Lower leg skin (tissue), 4 donors: ENCODE results near the gene SLC17A9. TPM values are rescaled to one million over a fixed set of nuclear protein-coding genes. Genes with fewer than 3 reads are reported as not detected.

ENCODE experiments used
- DNase-seq, 2 donors: peaks; one replicate each; pipeline ENCODE4 v3.0.0-alpha.2; 2019; ENCODE audit warnings: low spot score in 2 of 2
- H3K4me3 ChIP-seq: fragments of 200-600 bp; sonication (generic); 2 replicates; pipeline ENCODE4 v1.5.1; 2017; ENCODE audit warnings: mild to moderate bottlenecking, low read depth; ENCODE audit not compliant: poor library complexity, severe bottlenecking
- POLR2A ChIP-seq, 2 donors: fragments of 450-650 bp; IDR thresholded peaks; one replicate each; pipeline ENCODE4 v1.6.1; 2016 to 2017; ENCODE audit warnings: antibody characterized with exemption in 2 of 2, mild to moderate bottlenecking in 1 of 2, moderate library complexity in 1 of 2
- WGBS, 2 donors: methylation state at CpG; one replicate each; pipeline ENCODE4 v1.1.5; 2018; 5-methylcytosine and 5-hydroxymethylcytosine counted together
- intact Hi-C: fragments of 100-400 bp; cut with DNase I; formaldehyde crosslinking; loops from one replicate; pipeline ENCODE4 v1.15.0; 2023; ENCODE audit warnings: low total_unique reads
- total RNA-seq, 4 donors: library from RNA; depleted of rRNA; stranded (reverse); fragments of >200 nt; gene quantifications; one replicate each; pipeline ENCODE4 v1.1.0, GENCODE V29; 2016
- TF ChIP-seq, protein P1 (sequence below), 3 donors: fragments of 450-650 bp; IDR thresholded peaks; one replicate each; pipeline ENCODE4 v1.5.1; 2016; ENCODE audit warnings: antibody characterized with exemption in 3 of 3, mild to moderate bottlenecking in 3 of 3, moderate library complexity in 2 of 3

Gene SLC17A9
- total RNA-seq, 4 donors from 2014 or later = 0.46 to 1.1 (median 0.73) TPM

- no peak for DNase-seq
- intact Hi-C loops = loop anchor here (10.0 kb wide), 1 partner anchor 133 kb away; no protein-coding TSS in a partner anchor
- WGBS, 2 donors = 11 to 20% methylated on average over 37 to 46 of the region's 46 CpGs
- no peak overlapping the region for H3K4me3 ChIP-seq
- TF ChIP-seq, protein P1, sequence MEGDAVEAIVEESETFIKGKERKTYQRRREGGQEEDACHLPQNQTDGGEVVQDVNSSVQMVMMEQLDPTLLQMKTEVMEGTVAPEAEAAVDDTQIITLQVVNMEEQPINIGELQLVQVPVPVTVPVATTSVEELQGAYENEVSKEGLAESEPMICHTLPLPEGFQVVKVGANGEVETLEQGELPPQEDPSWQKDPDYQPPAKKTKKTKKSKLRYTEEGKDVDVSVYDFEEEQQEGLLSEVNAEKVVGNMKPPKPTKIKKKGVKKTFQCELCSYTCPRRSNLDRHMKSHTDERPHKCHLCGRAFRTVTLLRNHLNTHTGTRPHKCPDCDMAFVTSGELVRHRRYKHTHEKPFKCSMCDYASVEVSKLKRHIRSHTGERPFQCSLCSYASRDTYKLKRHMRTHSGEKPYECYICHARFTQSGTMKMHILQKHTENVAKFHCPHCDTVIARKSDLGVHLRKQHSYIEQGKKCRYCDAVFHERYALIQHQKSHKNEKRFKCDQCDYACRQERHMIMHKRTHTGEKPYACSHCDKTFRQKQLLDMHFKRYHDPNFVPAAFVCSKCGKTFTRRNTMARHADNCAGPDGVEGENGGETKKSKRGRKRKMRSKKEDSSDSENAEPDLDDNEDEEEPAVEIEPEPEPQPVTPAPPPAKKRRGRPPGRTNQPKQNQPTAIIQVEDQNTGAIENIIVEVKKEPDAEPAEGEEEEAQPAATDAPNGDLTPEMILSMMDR (IDR thresholded peaks at IDR 0.05) = no peak
- no peak for TF ChIP-seq POLR2A (IDR thresholded peaks at IDR 0.05)
Measured at GRCh38 chr20:63007646-63008488, 55.4 kb downstream of the SLC17A9 start.

- no peak overlapping the region for H3K4me3 ChIP-seq
- DNase-seq = no peak
- TF ChIP-seq POLR2A (IDR thresholded peaks at IDR 0.05) = no peak
- TF ChIP-seq, protein P1 (IDR thresholded peaks at IDR 0.05) = no peak
- intact Hi-C loops = loop anchor here (10.0 kb wide), 1 partner anchor 134 kb away; no protein-coding TSS in a partner anchor
- 5 to 12% methylated on average over 17 to 21 of the region's 21 CpGs for WGBS, 2 donors
Measured at GRCh38 chr20:63008541-63009044, 56.1 kb downstream of the SLC17A9 start.

GRCh38 chr20:63009045-63009961 lies 56.8 kb downstream of the SLC17A9 start:
- 1 to 8% methylated on average over 27 to 34 of the region's 54 CpGs for WGBS, 2 donors
- TF ChIP-seq, protein P1 (IDR thresholded peaks at IDR 0.05) = peak in 1 of 3 donors; percentile 81
- no peak for TF ChIP-seq POLR2A (IDR thresholded peaks at IDR 0.05)
- DNase-seq = peak; percentile 38 to 93
- H3K4me3 ChIP-seq = no peak overlapping the region
- intact Hi-C loops = loop anchor here (10.0 kb wide), 1 partner anchor 135 kb away; no protein-coding TSS in a partner anchor

GRCh38 chr20:63009988-63010769 lies 57.7 kb downstream of the SLC17A9 start:
- WGBS, 2 donors = 12 to 21% methylated on average over 30 of the region's 30 CpGs
- DNase-seq = no peak
- intact Hi-C loops = loop anchor here (10.0 kb wide), 2 partner anchors 135 to 185 kb away; no protein-coding TSS in a partner anchor
- no peak overlapping the region for H3K4me3 ChIP-seq
- TF ChIP-seq, protein P1 (IDR thresholded peaks at IDR 0.05) = no peak
- no peak for TF ChIP-seq POLR2A (IDR thresholded peaks at IDR 0.05)

DNA sequence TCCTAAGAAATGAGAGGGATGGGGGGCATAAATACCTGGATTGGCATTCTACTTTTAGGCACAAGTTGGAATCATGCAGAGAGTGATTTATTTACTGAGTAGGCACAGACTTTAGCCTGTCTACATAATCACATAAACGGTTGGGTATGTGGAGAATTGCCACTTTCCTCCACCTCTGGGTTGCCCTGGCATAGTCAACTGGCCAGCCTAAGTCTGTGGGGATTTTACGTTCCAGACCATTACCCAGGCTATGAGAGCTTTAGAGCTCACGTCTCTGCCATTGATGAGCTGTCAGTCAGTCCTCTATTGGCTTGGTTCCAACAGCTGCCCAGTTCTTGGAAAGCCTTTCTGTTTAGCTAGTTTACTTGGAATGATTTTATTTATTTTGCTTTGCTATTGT lies 59.3 kb downstream of the SLC17A9 start:
- H3K4me3 ChIP-seq = no peak overlapping the region
- WGBS, 2 donors = 36 to 37% methylated on average over 3 of the region's 3 CpGs
- TF ChIP-seq POLR2A (IDR thresholded peaks at IDR 0.05) = no peak
- TF ChIP-seq, protein P1 (IDR thresholded peaks at IDR 0.05) = no peak
- intact Hi-C loops = loop anchor here (2.0 to 10.0 kb wide), 2 partner anchors 41 to 187 kb away; no protein-coding TSS in a partner anchor
- no peak for DNase-seq
